HepG2 (cell line): Measurements from ENCODE around the gene VASN. TPM values are rescaled to one million over a fixed set of nuclear protein-coding genes. Genes with fewer than 3 reads are reported as not detected.

Experiments used
- MAZ ChIP-seq, 2 experiments: sonication (generic) in 1 of 2; formaldehyde crosslinking in 1 of 2; IDR thresholded peaks; 2 replicates each; pipeline versions ENCODE4 v1.5.0 to v1.6.1; 2012 to 2020; ENCODE audit warnings: low read depth in 2 of 2, mild to moderate bottlenecking in 2 of 2, borderline replicate concordance in 1 of 2, improper control_type of control experiment in 1 of 2, low read length in 1 of 2, missing genetic modification reagents in 1 of 2, moderate library complexity in 1 of 2
- NFYC ChIP-seq: IDR thresholded peaks from 2 replicates; pipeline ENCODE4 v1.6.1; 2016; ENCODE audit warnings: missing genetic modification reagents, missing compliant biosample characterization
- POLR2AphosphoS2 ChIP-seq: IDR thresholded peaks from 2 replicates; pipeline ENCODE4 v1.6.1; 2011; ENCODE audit warnings: low read depth, low read length, improper control_type of control experiment
- SIN3A ChIP-seq: IDR thresholded peaks from 2 replicates; pipeline ENCODE4 v1.6.1; 2011; ENCODE audit warnings: low read depth, mild to moderate bottlenecking, control low read depth, low read length, borderline replicate concordance
- ZNF333 ChIP-seq: sonication (generic); formaldehyde crosslinking; IDR thresholded peaks from 2 replicates; pipeline ENCODE4 v1.4.0; 2020; ENCODE audit warnings: mild to moderate bottlenecking, missing genetic modification reagents, borderline replicate concordance
- ZNF816 ChIP-seq: sonication (generic); formaldehyde crosslinking; IDR thresholded peaks from 2 replicates; pipeline ENCODE4 v1.8.0; 2022; ENCODE audit warnings: missing genetic modification reagents, mild to moderate bottlenecking, borderline replicate concordance
- polyA plus RNA-seq, 8 experiments: library from polyadenylated mRNA; depleted of rRNA in 3 of 8; stranded (reverse) in 7 of 8; unstranded in 1 of 8; fragments of >200 nt; fragmentation: Illumina TruSeq in 4 of 8; extraction: Trizol in 4 of 8; gene quantifications; 2 replicates each; pipeline versions ENCODE4 v1.2.1 to v1.2.3, GENCODE V29; 2011 to 2016; ENCODE audit warnings: low read depth in 4 of 8, missing spikeins in 1 of 8, mixed read lengths in 1 of 8; ENCODE audit not compliant: insufficient read depth in 1 of 8
- total RNA-seq, 5 experiments: library from RNA; depleted of rRNA; stranded (reverse); fragments of >200 nt; fragmentation: Illumina TruSeq; extraction: Trizol; gene quantifications; 2 replicates each; pipeline ENCODE4 v1.2.3, GENCODE V29; 2016; ENCODE audit warnings: low read depth in 1 of 5
- TF ChIP-seq, protein P1 (sequence below), 2 experiments: fragments of 450-650 bp in 1 of 2; sonication (generic) in 1 of 2; formaldehyde crosslinking; IDR thresholded peaks; 2 replicates each; pipeline versions ENCODE4 v1.5.0 to v1.8.0; 2020 to 2022; ENCODE audit warnings: mild to moderate bottlenecking in 1 of 2, missing genetic modification reagents in 1 of 2
- TF ChIP-seq, protein P2 (sequence below): sonication (generic); formaldehyde crosslinking; IDR thresholded peaks from 2 replicates; pipeline ENCODE4 v1.8.0; 2022; ENCODE audit warnings: mild to moderate bottlenecking, missing genetic modification reagents, moderate library complexity
- TF ChIP-seq, protein P3 (sequence below): sonication (generic); formaldehyde crosslinking; IDR thresholded peaks from 2 replicates; pipeline ENCODE4 v1.4.0; 2020; ENCODE audit warnings: missing genetic modification reagents, borderline replicate concordance
- TF ChIP-seq, protein P4 (sequence below): sonication (generic); formaldehyde crosslinking; IDR thresholded peaks from 2 replicates; pipeline ENCODE4 v1.4.0; 2020; ENCODE audit warnings: missing genetic modification reagents; ENCODE audit errors: not compliant biosample characterization
- TF ChIP-seq, protein P5 (sequence below): sonication (generic); formaldehyde crosslinking; IDR thresholded peaks from one replicate; pipeline ENCODE4 v1.5.1; 2020; ENCODE audit warnings: mild to moderate bottlenecking, missing genetic modification reagents; ENCODE audit errors: not compliant biosample characterization
- TF ChIP-seq, protein P6 (sequence below): sonication (generic); formaldehyde crosslinking; IDR thresholded peaks from 2 replicates; pipeline ENCODE4 v1.8.1; 2023; ENCODE audit warnings: mild to moderate bottlenecking, missing genetic modification reagents

VASN gene
- total and polyA plus RNA-seq, 2 of the 13 experiments (the other 11 are each of a cell fraction or from before 2014, with no cell fraction given), result 8.4 to 18.2 TPM

DNA sequence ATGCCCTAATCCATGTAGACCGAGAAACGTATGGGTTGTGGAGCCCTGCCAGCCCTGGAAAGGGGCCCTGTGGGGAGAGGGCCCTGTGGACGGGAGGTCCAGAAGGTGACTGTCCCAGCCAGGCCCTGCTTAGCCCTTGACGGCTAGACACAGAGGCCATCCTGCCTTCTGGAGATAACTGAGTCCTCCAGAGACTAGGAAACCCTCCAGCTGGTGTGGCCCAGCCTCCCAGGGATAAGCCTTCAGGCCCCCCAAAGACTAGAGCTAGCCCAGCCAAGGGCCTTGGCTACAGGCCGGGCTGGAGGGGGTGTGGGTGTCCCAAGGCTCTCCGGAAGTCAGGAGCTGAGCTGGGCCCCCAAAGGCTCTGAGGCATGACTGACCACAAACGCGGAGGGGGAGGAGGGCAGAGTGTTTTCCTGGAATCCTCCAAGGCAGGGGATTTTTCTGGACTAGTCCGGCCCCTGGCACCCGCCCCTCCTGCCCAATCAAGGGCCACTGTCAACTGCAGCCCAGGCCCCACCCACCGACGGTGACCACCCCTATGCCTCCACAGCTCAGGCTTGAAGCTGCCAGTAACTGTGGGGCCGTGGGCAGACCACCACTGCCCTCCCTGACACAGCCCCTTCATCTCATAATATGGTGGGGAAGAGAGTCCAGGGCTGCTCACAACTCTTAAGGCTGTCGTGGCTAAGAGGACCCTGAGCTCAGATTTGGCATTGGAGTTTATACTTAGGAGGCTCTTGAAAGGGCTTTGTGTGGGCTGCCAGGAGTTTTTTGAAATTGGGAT lies 885 bp upstream of the VASN start (continued):
- TF ChIP-seq, protein P1, sequence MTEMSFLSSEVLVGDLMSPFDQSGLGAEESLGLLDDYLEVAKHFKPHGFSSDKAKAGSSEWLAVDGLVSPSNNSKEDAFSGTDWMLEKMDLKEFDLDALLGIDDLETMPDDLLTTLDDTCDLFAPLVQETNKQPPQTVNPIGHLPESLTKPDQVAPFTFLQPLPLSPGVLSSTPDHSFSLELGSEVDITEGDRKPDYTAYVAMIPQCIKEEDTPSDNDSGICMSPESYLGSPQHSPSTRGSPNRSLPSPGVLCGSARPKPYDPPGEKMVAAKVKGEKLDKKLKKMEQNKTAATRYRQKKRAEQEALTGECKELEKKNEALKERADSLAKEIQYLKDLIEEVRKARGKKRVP (CRISPR knock-in tag; IDR thresholded peaks at IDR 0.05), result no peak
- TF ChIP-seq SIN3A, result peak; percentile 30; the same call in 1 of the 2 replicates
- TF ChIP-seq, protein P2, sequence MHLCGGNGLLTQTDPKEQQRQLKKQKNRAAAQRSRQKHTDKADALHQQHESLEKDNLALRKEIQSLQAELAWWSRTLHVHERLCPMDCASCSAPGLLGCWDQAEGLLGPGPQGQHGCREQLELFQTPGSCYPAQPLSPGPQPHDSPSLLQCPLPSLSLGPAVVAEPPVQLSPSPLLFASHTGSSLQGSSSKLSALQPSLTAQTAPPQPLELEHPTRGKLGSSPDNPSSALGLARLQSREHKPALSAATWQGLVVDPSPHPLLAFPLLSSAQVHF (CRISPR knock-in tag), result no peak
- no peak for TF ChIP-seq ZNF816 (CRISPR knock-in tag)
- TF ChIP-seq, protein P3, sequence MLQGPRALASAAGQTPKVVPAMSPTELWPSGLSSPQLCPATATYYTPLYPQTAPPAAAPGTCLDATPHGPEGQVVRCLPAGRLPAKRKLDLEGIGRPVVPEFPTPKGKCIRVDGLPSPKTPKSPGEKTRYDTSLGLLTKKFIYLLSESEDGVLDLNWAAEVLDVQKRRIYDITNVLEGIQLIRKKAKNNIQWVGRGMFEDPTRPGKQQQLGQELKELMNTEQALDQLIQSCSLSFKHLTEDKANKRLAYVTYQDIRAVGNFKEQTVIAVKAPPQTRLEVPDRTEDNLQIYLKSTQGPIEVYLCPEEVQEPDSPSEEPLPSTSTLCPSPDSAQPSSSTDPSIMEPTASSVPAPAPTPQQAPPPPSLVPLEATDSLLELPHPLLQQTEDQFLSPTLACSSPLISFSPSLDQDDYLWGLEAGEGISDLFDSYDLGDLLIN (CRISPR knock-in tag), result no peak
- TF ChIP-seq, protein P4, sequence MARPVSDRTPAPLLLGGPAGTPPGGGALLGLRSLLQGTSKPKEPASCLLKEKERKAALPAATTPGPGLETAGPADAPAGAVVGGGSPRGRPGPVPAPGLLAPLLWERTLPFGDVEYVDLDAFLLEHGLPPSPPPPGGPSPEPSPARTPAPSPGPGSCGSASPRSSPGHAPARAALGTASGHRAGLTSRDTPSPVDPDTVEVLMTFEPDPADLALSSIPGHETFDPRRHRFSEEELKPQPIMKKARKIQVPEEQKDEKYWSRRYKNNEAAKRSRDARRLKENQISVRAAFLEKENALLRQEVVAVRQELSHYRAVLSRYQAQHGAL, result peak; percentile 99
- TF ChIP-seq, protein P5, sequence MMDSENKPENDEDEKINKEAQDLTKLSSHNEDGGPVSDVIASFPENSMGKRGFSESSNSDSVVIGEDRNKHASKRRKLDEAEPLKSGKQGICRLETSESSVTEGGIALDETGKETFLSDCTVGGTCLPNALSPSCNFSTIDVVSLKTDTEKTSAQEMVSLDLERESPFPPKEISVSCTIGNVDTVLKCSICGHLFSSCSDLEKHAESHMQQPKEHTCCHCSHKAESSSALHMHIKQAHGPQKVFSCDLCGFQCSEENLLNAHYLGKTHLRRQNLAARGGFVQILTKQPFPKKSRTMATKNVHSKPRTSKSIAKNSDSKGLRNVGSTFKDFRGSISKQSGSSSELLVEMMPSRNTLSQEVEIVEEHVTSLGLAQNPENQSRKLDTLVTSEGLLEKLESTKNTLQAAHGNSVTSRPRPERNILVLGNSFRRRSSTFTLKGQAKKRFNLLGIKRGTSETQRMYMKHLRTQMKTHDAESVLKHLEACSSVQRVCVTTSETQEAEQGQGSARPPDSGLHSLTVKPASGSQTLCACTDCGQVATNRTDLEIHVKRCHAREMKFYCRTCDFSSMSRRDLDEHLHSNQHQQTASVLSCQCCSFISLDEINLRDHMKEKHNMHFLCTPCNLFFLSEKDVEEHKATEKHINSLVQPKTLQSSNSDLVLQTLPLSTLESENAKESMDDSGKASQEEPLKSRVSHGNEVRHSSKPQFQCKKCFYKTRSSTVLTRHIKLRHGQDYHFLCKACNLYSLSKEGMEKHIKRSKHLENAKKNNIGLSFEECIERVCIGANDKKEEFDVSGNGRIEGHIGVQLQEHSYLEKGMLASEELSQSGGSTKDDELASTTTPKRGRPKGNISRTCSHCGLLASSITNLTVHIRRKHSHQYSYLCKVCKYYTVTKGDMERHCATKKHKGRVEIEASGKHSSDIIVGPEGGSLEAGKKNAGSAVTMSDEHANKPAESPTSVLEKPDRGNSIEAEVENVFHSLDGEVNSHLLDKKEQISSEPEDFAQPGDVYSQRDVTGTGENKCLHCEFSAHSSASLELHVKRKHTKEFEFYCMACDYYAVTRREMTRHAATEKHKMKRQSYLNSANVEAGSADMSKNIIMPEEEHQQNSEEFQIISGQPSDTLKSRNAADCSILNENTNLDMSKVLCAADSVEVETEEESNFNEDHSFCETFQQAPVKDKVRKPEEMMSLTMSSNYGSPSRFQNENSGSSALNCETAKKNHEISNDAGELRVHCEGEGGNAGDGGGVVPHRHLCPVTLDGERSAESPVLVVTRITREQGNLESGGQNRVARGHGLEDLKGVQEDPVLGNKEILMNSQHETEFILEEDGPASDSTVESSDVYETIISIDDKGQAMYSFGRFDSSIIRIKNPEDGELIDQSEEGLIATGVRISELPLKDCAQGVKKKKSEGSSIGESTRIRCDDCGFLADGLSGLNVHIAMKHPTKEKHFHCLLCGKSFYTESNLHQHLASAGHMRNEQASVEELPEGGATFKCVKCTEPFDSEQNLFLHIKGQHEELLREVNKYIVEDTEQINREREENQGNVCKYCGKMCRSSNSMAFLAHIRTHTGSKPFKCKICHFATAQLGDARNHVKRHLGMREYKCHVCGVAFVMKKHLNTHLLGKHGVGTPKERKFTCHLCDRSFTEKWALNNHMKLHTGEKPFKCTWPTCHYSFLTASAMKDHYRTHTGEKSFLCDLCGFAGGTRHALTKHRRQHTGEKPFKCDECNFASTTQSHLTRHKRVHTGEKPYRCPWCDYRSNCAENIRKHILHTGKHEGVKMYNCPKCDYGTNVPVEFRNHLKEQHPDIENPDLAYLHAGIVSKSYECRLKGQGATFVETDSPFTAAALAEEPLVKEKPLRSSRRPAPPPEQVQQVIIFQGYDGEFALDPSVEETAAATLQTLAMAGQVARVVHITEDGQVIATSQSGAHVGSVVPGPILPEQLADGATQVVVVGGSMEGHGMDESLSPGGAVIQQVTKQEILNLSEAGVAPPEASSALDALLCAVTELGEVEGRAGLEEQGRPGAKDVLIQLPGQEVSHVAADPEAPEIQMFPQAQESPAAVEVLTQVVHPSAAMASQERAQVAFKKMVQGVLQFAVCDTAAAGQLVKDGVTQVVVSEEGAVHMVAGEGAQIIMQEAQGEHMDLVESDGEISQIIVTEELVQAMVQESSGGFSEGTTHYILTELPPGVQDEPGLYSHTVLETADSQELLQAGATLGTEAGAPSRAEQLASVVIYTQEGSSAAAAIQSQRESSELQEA (CRISPR knock-in tag), result no peak
- TF ChIP-seq, protein P6, sequence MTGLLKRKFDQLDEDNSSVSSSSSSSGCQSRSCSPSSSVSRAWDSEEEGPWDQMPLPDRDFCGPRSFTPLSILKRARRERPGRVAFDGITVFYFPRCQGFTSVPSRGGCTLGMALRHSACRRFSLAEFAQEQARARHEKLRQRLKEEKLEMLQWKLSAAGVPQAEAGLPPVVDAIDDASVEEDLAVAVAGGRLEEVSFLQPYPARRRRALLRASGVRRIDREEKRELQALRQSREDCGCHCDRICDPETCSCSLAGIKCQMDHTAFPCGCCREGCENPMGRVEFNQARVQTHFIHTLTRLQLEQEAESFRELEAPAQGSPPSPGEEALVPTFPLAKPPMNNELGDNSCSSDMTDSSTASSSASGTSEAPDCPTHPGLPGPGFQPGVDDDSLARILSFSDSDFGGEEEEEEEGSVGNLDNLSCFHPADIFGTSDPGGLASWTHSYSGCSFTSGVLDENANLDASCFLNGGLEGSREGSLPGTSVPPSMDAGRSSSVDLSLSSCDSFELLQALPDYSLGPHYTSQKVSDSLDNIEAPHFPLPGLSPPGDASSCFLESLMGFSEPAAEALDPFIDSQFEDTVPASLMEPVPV, result no peak; the same call in 1 of the 2 replicates
- 0 out of 2 replicates have a peak, but pooled peaks have one; percentile 42 for TF ChIP-seq NFYC (CRISPR knock-in tag)
- TF ChIP-seq MAZ (IDR thresholded peaks at IDR 0.05; ENCODE audit: borderline replicate concordance, low read depth, low read length), result no peak
- no peak for TF ChIP-seq MAZ (CRISPR knock-in tag; IDR thresholded peaks at IDR 0.05; ENCODE audit: low read depth)
- TF ChIP-seq ZNF333, result no peak
- TF ChIP-seq POLR2AphosphoS2, result no peak
